ENCODE measurements around the gene EPS8L3.
"Not testable (repeated sequence)": the region's sequence is repeated elsewhere in the genome, so short reads cannot be mapped to it uniquely, and the experiment has no call there.

The EPS8L3 gene

GRCh38 chr1:109762821-109763645 is 690 bp downstream of the EPS8L3 start:
- peak; percentile 39 for DNase-seq

DNA sequence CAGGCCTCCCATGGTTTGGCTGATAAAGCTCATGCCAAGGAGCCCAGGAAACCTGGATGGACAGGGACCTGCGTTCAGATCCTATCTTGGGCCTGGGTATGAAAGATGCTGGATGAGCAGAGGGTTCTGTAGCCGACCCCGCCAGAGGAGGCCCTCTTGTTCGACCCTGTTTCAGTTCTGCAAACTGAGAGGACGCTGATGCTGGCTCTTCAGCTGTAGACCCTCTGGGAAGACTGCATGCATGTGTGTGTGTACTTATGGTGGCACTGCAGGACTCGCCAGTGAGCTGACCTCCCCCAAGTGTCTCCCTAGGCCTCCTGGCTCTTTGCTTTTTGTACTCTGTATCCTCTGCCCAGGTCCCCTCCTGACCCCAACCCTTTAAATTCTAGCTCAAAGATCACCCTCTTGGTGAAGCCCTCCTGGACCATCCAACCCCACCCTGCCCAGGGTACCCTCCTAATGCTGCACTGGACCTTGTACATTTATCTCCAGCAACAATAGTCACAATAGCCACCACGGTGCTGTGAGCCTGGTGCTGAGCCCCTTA is 1.6 kb downstream of the EPS8L3 start:
- DNase-seq, result no peak

DNA sequence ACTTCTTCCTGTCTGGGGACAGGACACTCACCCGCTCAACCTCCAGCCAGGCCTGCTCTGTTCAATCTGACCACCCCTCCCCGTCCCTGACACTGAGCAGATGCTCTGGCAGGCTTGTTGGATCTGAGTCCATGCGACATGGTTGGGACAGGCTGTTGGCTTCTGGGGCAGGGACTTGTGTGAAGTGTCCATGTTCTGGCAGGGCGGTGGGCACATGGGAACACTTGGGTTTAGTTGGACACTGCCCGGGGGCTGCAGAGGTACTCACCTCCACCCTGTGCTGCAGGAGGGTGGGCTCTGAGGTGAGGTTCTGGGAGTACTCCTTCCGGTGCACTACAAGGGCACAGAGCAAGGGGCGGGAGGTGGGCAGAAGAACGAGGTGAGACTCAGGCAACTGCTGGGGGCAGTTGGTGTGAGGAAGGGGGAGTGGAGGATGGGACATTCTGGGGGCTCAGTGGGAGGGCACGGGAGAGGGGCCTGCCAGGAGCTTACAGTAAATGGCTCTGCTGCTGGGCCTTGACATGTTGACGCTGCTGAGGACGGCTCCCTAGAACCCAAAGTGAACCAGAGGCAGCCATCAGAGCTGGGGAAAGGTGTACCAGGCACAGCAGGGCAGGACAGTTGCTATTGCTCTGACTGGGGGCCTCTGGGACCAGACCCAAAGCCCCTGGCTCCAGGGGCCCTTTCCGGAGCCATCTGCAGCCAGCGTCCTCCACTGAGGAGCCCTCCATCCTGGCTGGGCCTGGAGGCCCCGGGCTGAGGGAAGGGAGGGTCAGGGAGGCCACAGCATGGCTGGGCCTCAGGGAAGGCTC is 2.3 kb downstream of the EPS8L3 start:
- DNase-seq, result no peak

DNA sequence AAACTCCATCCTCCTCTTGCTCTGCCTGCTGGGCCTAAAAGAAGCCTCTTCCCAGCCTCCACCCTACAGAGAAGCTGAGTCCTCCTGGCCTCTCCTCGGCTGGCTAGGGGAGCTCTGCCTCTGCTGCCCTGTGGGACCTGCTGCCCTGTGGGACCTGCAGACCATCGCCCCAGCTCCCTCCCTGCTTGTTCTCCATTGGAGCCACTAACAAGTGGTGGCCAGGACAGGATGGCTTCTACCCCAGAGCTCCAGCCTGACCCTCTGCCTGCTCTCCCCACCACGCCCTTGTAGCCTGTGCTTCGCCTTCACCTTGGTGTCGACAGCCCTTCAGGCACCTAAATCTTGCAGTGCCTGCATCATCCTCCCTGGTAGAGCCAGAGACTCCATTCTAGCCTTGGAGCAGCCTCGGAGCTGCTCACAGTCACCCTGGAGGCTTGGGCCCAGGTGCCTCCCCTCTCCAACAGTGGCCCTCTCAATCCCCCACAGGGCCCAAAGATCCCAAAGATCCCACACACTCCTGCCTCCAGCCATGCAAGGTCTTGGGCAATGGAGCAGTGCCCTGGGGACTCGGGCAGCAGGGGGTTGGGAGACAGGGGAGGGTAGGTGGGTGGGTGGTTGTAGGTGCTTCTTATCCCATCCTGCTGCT is 3.0 kb downstream of the EPS8L3 start:
- DNase-seq, result no peak

GRCh38 chr1:109759513-109760334 is 4.0 kb downstream of the EPS8L3 start:
- DNase-seq, result no peak

DNA sequence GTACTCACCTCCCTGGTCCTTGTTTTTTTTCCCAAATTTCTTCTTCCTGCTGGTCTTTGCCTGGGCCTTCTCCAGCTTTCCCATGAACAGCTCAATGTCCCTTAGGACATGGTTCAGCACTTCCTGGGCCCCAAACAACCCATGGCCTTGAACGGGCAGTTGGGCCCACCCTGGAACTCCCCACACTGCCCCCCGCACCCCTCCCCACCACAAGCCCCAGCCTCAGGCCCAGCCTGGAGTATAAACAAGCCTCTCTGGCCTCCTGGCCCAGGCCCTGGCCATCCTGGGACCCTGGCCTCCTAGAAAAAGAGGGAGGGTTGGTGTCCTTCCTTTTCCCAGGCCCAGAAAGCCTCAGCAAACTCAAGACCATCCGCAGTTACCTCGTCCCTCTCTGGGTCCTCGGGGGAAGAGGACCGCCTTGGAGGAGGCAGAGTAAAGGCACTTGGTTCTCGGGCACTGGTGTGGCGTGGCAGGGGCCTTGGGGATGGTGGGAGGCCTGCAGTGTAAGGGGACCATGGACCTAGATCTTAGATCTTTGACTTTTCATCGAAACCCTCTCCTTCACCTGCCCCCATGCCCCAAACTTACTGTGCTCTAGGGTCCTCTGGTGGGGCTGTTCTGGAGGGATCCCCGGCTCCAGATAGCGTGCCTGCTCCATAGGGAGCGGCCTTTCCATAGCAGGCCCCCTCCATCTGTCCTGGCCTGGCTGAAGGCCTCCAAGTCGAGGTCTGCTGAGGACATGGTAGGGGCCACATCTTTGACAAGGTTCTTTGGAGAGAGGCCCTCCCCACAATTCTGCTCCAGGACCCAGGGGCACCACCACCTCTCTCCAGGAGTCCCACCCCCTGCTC is 5.6 kb downstream of the EPS8L3 start:
- no peak for DNase-seq

- DNase-seq, result no peak
These were observed 6.7 kb downstream of the EPS8L3 start for GRCh38 chr1:109756848-109757521.

DNA sequence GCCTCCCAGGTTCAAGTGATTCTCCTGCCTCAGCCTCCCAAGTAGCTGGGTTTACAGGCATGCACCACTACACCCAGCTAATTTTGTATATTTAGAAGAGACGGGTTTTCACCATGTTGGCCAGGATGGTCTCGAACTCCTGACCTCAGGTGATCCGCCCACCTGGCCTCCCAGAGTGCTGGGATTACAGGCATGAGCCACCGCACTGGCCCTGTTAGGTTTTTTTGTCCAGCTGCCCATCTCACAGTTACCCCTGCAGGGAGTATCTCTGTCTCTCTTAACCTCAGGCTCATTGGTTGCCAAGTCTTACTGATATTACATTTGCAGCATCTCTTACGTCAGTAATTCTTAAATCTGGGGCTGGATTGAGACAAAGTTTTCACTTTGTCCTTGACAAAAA is 7.4 kb downstream of the EPS8L3 start:
- DNase-seq, result not testable (repeated sequence)

GRCh38 chr1:109754738-109755137 is 9.0 kb downstream of the EPS8L3 start:
- no peak for DNase-seq

- DNase-seq, result no peak
These were observed 12.0 kb downstream of the EPS8L3 start for GRCh38 chr1:109751531-109752260.

DNA sequence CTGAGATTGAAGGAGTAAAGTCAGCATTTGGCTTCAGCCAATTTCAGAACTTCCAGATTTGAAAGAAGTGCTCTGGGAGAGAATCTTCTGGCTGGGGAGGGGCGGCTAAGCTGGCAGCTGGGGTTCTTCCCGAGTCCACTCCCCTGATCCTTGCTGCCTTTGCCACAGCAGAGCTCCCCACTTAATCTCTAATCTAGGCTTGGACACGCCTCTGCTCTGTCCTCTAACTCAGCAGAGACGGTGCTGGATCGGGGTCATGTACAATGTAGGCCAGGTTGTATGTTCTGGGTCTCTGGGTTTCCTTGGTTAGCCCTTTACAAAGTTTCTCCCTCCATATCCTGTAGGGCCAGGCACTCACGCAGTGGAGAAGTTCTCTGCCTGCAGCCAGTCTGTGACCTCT is 12.8 kb downstream of the EPS8L3 start:
- DNase-seq, result no peak

DNA sequence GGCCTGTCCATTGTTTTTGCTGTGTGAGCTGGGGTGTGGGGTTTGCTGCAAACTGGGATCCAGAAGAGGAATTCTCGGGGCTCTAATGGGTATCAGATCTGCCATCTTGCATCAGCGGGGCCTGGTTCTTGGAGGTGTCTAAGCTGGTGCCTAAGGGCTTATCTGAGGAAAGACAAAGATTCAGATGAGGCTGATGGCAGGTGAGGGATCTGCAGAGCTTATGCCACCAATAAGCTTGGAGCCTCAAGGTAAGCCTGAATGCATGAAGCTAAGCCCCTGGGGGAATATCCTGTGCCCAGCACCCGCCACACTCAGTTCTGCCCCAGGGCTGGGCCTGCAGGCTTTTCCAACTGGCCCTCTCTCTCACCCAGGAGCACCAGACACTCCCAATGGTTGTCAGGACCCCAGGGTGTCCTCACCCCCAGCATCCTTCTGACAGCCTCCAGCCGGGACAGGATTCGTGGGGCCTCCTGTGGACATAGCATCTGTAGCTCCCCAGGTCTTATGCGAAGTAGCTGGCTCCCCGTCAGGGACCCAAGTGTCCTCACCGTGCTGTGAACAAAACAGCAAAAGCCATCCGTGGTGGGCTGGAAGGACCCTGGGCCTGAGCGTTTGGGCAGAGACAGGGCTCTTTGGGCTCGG is 13.4 kb downstream of the EPS8L3 start:
- no peak for DNase-seq

DNA sequence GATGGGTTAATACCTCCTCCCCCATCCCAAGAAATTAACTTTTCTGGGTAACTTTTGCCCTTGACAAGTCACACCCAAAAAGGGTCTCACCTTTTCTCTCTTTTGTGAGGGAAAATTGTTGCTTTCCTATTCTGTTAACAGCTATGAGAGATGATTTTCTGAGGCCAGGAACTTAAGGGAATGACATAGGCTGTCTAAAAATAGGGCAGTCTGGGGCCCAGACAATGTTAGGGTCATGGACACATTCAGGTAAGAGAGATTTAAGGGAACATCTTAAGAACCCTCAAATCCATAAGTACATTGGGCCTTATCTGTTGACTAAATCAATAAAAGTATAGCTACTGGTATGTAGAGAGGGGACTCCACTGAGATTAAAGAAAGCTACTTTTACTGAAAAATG is 14.5 kb downstream of the EPS8L3 start:
- no peak for DNase-seq

DNA sequence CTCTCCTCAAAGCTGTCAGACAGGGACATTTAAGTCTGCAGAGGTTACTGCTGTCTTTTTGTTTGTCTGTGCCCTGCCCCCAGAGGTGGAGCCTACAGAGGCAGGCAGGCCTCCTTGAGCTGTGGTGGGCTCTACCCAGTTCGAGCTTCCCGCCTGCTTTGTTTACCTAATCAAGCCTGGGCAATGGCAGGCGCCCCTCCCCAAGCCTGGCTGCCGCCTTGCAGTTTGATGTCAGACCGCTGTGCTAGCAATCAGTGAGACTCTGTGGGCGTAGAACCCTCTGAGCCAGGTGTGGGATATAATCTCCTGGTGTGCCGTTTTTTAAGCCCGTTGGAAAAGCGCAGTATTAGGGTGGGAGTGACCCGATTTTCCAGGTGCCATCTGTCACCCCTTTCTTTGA is 15.4 kb downstream of the EPS8L3 start:
- DNase-seq, result not testable (repeated sequence)

DNA sequence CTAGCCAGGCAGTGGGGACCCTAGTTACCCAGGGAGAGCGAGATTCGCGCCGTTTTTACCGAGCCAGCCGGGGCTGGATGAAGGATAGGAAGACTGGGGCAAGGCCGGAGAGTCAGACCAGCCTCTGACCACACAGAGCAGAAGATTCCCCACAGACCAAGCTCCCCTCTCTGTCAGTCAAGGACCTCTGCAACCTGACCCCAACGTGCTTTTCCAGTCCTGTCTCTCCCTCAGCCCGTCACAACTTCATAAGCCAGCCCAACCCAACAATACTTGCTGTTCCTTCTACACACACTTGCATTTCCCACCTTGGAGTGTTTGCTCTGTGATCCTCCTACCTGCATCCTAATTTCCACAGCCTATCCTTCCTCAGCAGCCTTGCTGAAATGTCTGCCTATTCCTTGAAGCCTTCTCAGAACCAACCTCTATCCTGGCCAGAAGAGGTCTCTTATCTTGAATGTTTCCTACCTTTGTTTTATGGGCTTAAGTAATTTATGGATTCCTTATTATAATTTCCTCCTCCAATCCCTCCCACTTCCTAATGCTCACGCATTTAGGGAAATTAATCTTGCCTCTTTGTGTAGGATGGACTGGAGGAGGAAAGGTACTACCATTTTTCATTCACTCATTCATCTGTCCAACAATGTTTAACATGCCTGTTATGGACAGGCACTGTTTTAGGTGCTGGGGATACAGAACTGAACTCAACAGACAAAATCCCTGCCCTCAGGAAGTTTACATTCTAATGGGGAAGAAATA is 22.9 kb downstream of the EPS8L3 start, which contains the start of gene GSTM3:
Gene GSTM3, minus strand, starts transcription at position 424 of the 759 bp plus-strand sequence. CDS start 751 bp downstream, outside the sequence.
- no peak for DNase-seq

DNA sequence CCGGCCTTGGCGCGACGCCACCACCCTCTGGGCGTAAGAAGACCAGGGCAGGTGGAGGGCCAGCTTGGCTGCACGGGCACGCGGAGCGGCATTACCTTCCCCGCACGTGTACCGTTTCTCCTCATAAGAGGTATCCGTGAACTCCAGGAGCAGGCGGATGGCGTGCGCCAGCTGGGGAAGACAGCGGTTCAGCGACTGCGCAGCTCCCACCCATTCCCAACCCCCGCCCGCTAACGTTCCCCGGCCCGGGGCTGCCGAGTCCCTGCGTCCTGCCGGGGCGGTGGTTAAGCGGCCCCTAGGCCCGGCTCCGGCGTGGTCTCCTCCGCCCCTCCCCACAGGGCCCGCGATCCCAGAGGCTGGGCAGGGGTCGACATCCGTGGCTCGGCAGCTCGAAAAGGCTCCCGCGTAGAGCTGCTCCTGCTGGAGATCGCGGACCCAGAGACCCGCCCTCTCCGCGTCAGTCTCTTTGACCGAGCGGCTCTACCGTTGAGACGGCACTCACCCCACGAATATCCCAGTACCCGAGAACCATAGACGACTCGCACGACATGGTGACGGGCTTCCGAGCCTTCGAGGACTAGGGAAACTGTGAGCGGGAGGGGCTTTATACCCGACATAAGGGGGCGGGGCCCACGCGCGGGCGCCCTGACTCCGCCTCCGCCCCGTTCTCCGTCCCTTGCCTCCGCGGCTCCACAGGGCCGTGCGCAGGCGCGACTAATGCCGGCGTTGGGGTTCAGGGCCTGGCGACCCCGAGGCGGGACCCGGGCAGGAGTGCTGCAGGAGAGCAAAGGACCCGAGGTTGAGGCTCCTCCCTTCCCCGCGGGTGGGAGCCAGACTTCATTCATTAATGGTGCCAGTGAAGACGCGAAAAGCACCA is 23.7 kb downstream of the EPS8L3 start:
- DNase-seq, result peak; percentile 69

DNA sequence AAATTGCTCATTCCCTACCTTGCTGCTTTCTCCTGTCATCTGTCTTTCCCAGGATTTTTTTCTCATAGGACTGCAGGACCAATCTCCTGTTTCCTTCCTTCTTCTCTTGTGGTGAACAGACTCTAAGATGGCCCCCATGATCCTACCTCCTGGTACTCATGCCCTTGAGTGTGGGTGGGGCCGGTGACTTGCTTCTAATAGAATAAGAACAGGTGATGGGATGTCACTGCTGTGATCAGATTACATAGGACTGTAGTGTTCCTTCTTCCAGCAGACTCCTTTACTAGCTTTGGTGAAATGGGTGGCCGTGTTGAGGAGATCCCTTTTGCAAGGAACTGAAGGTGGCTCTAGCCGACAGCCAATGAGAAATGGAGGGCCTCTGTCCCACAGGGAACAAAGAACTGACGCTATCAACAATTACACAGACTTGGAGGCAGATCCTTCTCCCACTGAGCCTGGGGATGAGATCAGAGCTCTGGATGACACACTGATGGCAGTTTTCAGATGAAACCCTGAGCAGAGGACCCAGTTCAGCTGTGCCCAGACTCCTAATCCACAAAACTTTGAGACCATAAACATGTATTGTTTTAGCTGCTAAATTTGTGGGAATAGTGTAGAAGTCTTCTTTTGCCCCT is 30.4 kb downstream of the EPS8L3 start:
- no peak for DNase-seq
